A673 (cell line): ENCODE results near the gene BBS9.

Source experiments
- CTCF ChIP-seq: fragments of 300-800, 200-600 bp; sonication (generic); conservative IDR thresholded peaks from 2 replicates; pipeline ENCODE4 v1.5.1; 2017; ENCODE audit warnings: low read depth, mild to moderate bottlenecking, antibody characterized with exemption, low read length, moderate library complexity, mixed read lengths
- EZH2 ChIP-seq: fragments of 200-600 bp; sonication (generic); IDR thresholded peaks from 2 replicates; pipeline ENCODE4 v1.6.1; 2017; ENCODE audit warnings: borderline replicate concordance, low read depth, mild to moderate bottlenecking, mixed read lengths, antibody characterized with exemption, low read length; ENCODE audit not compliant: poor library complexity, severe bottlenecking

GRCh38 chr7:33446551-33446950 is 317.2 kb downstream of the BBS9 start:
- TF ChIP-seq CTCF: no peak
- no peak for TF ChIP-seq EZH2
